Measurements from ENCODE around the gene TFAP2D. TPM values are rescaled to one million over a fixed set of nuclear protein-coding genes. Genes with fewer than 3 reads are reported as not detected.

Gene TFAP2D
- total RNA-seq: not detected

- WGBS: 4% methylated on average over 4 of the region's 4 CpGs
- intact Hi-C loops (cut with DNase I): no loop called here
- peaks cover 0 to 90% (median 0%) of the 10 kb centered on the region in 4 donors for H3K27me3 ChIP-seq
- H3K9me3 ChIP-seq: no peaks in the 10 kb centered on the region
- peaks cover 0 to 3% (median 0%) of the 10 kb centered on the region in 4 donors for H3K4me1 ChIP-seq
- H3K36me3 ChIP-seq: no peaks in the 10 kb centered on the region
- DNase-seq (ENCODE audit: extremely low spot score): no peak
- no peak within 1 kb of the TSS for H3K27ac ChIP-seq (replicated peaks in 1 of 4)
- H3K4me3 ChIP-seq: no peak within 1 kb of the TSS
- TF ChIP-seq POLR2AphosphoS5 (IDR thresholded peaks at IDR 0.05) (no peak), EP300 (IDR thresholded peaks at IDR 0.05) (no peak), CTCF (IDR thresholded peaks at IDR 0.05) (no peak)
These were observed at the start of gene TFAP2D for GRCh38 chr6:50713226-50713625. Gene TFAP2D (plus strand): TSS chr6:50713526. CDS start chr6:50714056, 530 bp downstream.

- no peaks in the 10 kb centered on the region for H3K27me3 ChIP-seq
- H3K36me3 ChIP-seq: no peaks in the 10 kb centered on the region
- TF ChIP-seq POLR2AphosphoS5 (IDR thresholded peaks at IDR 0.05) (no peak), CTCF (IDR thresholded peaks at IDR 0.05) (no peak), EP300 (IDR thresholded peaks at IDR 0.05) (no peak), POLR2A (IDR thresholded peaks at IDR 0.05; ENCODE audit: low read depth) (no peak)
- H3K4me3 ChIP-seq: no peak overlapping the region
- no peaks in the 10 kb centered on the region for H3K4me1 ChIP-seq
- H3K27ac ChIP-seq (replicated peaks in 1 of 4): no peak overlapping the region
- intact Hi-C loops (cut with DNase I): no loop called here
- no peaks in the 10 kb centered on the region for H3K9me3 ChIP-seq
- WGBS: 90% methylated on average over 1 of the region's 1 CpG
- no peak for DNase-seq (ENCODE audit: extremely low spot score)
These were observed 49.5 kb upstream of the TFAP2D start for GRCh38 chr6:50663806-50664205.

- Histone ChIP-seq H3K4me3 (no peak overlapping the region), H3K9me3 (no peaks in the 10 kb centered on the region), H3K27ac (replicated peaks in 1 of 4) (no peak overlapping the region), H3K27me3 (no peaks in the 10 kb centered on the region), H3K4me1 (no peaks in the 10 kb centered on the region), H3K36me3 (no peaks in the 10 kb centered on the region)
- 75% methylated on average over 3 of the region's 3 CpGs for WGBS
- no peak for DNase-seq (ENCODE audit: extremely low spot score)
- intact Hi-C loops (cut with DNase I): no loop called here
- TF ChIP-seq POLR2AphosphoS5 (IDR thresholded peaks at IDR 0.05) (no peak), POLR2A (IDR thresholded peaks at IDR 0.05; ENCODE audit: low read depth) (no peak), EP300 (IDR thresholded peaks at IDR 0.05) (no peak), CTCF (IDR thresholded peaks at IDR 0.05) (no peak)
These were observed 47.2 kb upstream of the TFAP2D start for GRCh38 chr6:50666089-50666488.

- no peaks in the 10 kb centered on the region for H3K36me3 ChIP-seq
- intact Hi-C loops (cut with DNase I): no loop called here
- H3K4me3 ChIP-seq: no peak overlapping the region
- H3K27me3 ChIP-seq: peaks cover 0 to 4% (median 0%) of the 10 kb centered on the region in 4 donors
- H3K4me1 ChIP-seq: no peaks in the 10 kb centered on the region
- no peak for TF ChIP-seq CTCF (IDR thresholded peaks at IDR 0.05)
- no peak for TF ChIP-seq POLR2A (IDR thresholded peaks at IDR 0.05; ENCODE audit: low read depth)
- no peak for TF ChIP-seq POLR2AphosphoS5 (IDR thresholded peaks at IDR 0.05)
- TF ChIP-seq EP300 (IDR thresholded peaks at IDR 0.05): no peak
- no peak overlapping the region for H3K27ac ChIP-seq (replicated peaks in 1 of 4)
- no peak for DNase-seq (ENCODE audit: extremely low spot score)
- 70% methylated on average over 4 of the region's 4 CpGs for WGBS
- no peaks in the 10 kb centered on the region for H3K9me3 ChIP-seq
These were observed 32.0 kb upstream of the TFAP2D start for GRCh38 chr6:50681213-50681824.

- Histone ChIP-seq H3K27me3 (peaks cover 0 to 4% (median 0%) of the 10 kb centered on the region in 4 donors), H3K9me3 (no peaks in the 10 kb centered on the region), H3K36me3 (no peaks in the 10 kb centered on the region), H3K4me3 (no peak overlapping the region), H3K4me1 (no peaks in the 10 kb centered on the region), H3K27ac (replicated peaks in 1 of 4) (no peak overlapping the region)
- TF ChIP-seq POLR2AphosphoS5 (IDR thresholded peaks at IDR 0.05) (no peak), POLR2A (IDR thresholded peaks at IDR 0.05; ENCODE audit: low read depth) (no peak), EP300 (IDR thresholded peaks at IDR 0.05) (no peak), CTCF (IDR thresholded peaks at IDR 0.05) (no peak)
- intact Hi-C loops (cut with DNase I): no loop called here
- no peak for DNase-seq (ENCODE audit: extremely low spot score)
- WGBS: 82% methylated on average over 3 of the region's 3 CpGs
These were observed 24.1 kb upstream of the TFAP2D start for GRCh38 chr6:50689210-50689609.

Measured in esophagus muscularis mucosa (tissue), 4 donors.